HG03575 (cell line): ENCODE results near the gene TSPAN13.

Experiments used
- ATAC-seq: cut with Tn5 transposase; IDR thresholded peaks from one replicate; pipeline ENCODE4 v1.9.1; 2021; ENCODE audit not compliant: unreplicated experiment, insufficient number of reproducible peaks, low FRiP score; ENCODE audit errors: extremely low read depth

Gene TSPAN13

GRCh38 chr7:16739863-16740622, 13.5 kb upstream of the TSPAN13 start:
- no peak for ATAC-seq

- no peak for ATAC-seq
Observed at GRCh38 chr7:16740623-16740953, 13.0 kb upstream of the TSPAN13 start.

DNA sequence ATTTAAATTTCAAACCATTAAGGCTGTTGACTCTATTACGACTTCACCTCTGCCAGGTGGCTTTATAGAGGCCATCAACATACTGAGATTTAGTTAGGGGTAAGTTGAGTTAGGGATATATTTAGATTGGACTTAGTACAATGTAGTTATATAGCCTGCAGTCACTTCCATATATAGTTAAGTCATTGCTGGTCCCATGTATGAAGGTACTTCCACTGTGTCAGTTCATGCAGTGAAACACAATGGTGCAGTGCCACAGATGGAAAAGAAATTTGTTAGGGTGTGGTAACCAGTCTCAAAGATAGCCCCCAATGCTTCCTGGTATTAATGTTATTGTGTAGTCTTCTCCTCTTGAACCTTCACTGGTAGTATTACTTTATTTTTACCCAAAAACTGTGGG, 12.6 kb upstream of the TSPAN13 start:
- no peak for ATAC-seq

GRCh38 chr7:16741676-16742075, 11.9 kb upstream of the TSPAN13 start:
- no peak for ATAC-seq

DNA sequence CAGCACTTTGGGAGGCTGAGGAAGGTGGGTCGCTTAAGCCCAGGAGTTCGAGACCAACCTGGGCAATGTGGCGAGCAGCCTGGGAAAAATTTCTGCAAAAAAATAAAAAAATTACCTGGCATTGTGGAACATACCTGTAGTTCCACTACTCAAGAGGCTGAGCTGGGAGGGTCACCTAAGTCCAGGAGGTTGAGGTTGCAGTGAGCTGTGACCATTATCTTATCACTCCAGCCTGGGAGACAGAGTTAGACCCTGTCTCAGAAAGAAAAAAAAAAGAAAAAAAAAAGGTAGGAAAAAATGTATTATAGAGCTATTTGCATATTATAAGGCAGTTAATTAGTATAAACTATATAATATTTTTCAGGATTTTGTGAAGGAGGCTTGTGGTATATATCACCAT, 11.0 kb upstream of the TSPAN13 start:
- ATAC-seq, result no peak

- ATAC-seq, result no peak
Observed at GRCh38 chr7:16743236-16743635, 10.3 kb upstream of the TSPAN13 start.

GRCh38 chr7:16744518-16745250, 8.9 kb upstream of the TSPAN13 start:
- ATAC-seq, result no peak

- ATAC-seq, result no peak
Observed at GRCh38 chr7:16745645-16746044, 7.9 kb upstream of the TSPAN13 start.

GRCh38 chr7:16747102-16747501, 6.5 kb upstream of the TSPAN13 start:
- ATAC-seq, result no peak

DNA sequence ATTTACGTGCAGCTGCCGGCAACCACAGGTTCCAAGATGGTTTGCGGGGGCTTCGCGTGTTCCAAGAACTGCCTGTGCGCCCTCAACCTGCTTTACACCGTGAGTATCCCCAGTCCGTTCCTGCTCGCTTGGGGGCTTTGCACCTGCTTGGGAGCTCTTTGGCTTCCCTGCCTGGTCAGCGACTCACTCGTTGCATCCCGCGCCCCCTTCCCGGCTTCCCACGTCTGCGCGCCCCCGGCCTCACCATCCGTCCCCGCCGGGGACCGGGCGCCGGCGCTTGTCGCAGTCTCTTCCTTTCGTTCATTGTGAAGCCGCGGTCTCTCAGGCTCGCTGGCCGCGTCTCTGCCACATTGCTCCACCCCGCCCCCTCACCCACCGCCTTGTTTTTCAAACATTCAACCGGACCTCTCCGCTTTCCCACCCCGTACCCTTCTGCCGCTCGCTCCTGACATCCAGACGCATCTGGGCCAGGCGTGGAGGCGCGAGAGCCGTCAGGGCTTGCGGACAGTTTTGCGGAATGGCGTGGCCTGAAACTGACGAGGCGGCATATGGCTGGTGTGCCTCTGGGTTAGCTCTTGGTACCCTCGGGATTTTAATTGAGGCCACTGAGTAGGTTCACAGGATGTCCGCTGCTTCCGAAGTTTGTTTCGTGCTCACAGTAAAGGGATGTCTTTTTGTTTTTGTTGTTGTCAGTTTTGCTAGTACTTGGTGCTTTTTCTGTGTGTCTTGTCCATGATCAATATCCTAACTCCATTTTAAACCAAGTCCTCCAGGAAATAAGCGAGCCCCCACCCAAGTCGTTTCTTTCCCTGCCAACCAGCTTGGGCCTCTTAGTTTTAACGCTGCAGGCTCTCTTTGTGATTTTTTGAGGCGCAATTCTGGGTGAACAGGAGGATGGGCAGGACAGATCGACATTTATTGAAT, 639 bp downstream of the TSPAN13 start:
- ATAC-seq, result no peak

- no peak for ATAC-seq
Observed at GRCh38 chr7:16754856-16755317, 1.3 kb downstream of the TSPAN13 start.

GRCh38 chr7:16755397-16755796, 1.8 kb downstream of the TSPAN13 start:
- no peak for ATAC-seq

DNA sequence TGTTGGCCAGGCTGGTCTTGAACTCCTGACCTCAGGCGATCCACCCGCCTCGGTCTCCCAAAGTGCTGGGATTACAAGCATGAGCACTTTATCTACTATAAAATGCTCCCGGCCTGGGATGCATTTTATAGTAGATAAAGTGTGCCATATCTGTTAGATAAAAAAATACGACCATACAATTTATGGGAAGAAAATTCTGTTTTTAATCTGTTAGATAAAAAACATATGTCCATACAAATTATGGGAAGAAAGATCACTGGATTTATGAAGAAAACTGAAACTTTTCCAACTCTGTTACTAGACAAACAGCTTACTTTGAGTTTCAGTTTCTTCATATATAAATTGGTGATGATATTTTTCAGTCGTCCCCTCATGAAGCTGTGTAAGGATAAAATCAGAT, 4.5 kb downstream of the TSPAN13 start:
- no peak for ATAC-seq

DNA sequence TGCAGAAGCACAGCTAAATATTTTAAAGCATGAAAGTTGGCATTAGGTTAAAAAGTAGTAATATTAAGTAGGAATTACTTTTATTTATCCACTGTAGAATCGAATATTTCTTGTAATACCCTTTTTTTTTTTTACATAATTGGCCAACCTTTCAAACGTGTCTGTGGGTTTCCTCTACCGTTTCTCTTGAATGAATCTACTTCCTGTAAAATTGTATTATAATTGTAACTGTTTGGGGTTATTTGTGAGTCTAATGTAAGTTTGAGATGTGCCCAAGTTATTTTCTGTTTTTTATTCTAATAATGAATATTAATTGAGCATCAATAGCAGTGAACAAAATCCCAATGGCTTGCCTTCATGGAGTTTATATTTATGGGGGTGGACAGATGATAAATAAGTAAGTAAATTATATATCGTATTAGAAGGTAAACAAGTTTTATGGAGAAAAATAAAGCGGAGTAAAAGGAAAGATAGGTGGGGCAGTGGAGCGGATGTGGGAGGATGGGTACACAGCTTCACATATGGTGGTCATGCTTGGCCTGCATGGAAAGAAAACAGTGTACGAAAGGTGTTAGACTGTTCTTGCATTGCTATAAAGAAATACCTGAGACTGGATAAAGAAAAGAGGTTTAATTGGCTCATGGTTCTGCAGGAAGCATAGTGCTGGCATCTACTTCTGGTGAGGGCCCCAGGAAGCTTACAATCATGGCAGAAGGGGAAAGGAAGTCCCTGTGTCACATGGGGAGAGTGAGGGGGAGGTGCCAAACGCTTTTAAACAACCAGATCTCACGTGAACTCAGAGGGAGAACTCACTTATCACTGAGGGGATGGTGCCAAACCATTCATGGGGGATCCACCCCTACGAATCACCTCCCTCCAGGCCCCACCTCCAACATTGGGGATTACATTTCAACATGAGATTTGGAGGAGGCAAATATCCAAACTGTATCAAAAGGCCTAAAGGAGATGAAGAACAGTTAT, 5.4 kb downstream of the TSPAN13 start:
- no peak for ATAC-seq

- no peak for ATAC-seq
Observed at GRCh38 chr7:16759840-16760239, 6.3 kb downstream of the TSPAN13 start.

GRCh38 chr7:16762177-16762576, 8.6 kb downstream of the TSPAN13 start:
- ATAC-seq, result no peak

GRCh38 chr7:16764942-16765341, 11.4 kb downstream of the TSPAN13 start:
- no peak for ATAC-seq

DNA sequence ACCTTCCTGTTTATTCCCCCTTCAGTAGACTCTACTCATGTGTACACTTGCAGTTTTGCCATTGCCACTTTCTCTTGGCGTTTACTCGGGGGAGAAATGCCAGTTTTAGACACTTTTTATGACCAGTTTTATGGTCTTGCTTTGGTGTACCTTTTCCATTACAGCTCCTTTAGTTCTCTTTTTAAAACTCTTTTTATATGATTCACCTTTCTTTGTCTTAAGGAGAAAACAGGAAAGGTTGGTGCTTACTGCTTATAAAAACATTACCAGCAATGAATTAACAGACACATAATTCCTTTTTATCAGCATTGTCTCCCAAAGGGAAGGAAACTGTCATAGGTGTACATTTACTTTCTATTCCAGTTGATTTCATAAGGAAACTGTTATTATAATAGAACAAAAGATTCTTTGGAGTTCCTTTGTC, 11.9 kb downstream of the TSPAN13 start:
- ATAC-seq, result no peak
